Type B pancreatic cell (in vitro differentiated cells): ENCODE data around the gene SSTR4. TPM values are rescaled to one million over a fixed set of nuclear protein-coding genes. Genes with fewer than 3 reads are reported as not detected.

Source experiments
- DNase-seq: peaks from one replicate; pipeline ENCODE4 v3.0.0; 2021; ENCODE audit warnings: mixed read lengths; ENCODE audit not compliant: unreplicated experiment; ENCODE audit errors: extremely low spot score
- H3K27ac Mint-ChIP-seq: 2 replicates; pipeline ENCODE4 v1.8.0; 2021; ENCODE audit warnings: mild to moderate bottlenecking, mixed read lengths
- H3K27me3 Mint-ChIP-seq: 2 replicates; pipeline ENCODE4 v1.8.0; 2021; ENCODE audit warnings: mixed read lengths
- H3K36me3 Mint-ChIP-seq: 2 replicates; pipeline ENCODE4 v1.8.0; 2021; ENCODE audit warnings: mixed read lengths
- H3K4me1 Mint-ChIP-seq: one replicate; pipeline ENCODE4 v1.8.0; 2021; ENCODE audit warnings: mixed read lengths; ENCODE audit not compliant: unreplicated experiment
- H3K4me3 Mint-ChIP-seq: 2 replicates; pipeline ENCODE4 v1.8.0; 2021; ENCODE audit warnings: mild to moderate bottlenecking, mixed read lengths
- H3K9me3 Mint-ChIP-seq: 2 replicates; pipeline ENCODE4 v1.8.0; 2021; ENCODE audit warnings: mixed read lengths
- total RNA-seq: library from RNA; stranded (reverse); gene quantifications from 2 replicates; pipeline ENCODE4 v1.2.1, GENCODE V29; 2021; ENCODE audit warnings: low replicate concordance
- TF ChIP-seq, protein P1 (sequence below): fragments of 200-600 bp; sonication (generic); conservative IDR thresholded peaks from 2 replicates; pipeline ENCODE4 v1.5.0; 2021; ENCODE audit warnings: antibody characterized with exemption, mild to moderate bottlenecking

SSTR4 gene
- total RNA-seq, 1 donor from 2014 or later, result not detected

DNA sequence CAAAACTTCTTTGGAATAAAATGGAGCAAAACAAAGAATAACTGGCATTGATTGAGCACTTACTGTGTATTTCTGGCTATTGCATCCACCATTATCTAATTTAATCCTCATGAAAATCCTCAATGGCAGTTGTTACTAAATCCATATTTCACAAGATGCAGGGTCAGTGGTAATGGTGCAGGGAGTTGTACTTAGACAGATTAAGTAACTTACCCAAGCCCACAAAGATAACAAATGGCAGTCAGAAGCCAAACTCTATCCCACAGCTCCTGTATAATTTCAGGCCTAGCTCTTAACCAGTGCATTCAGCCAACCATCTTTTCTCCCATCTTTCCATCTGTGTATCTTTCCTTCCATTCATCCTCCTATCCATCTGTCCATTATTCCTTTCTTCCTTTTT lies 29.3 kb upstream of the SSTR4 start:
- Mint-ChIP-seq H3K27me3 (peaks cover 12% of the 10 kb centered on the region), H3K4me3 (no peak overlapping the region), H3K4me1 (no peaks in the 10 kb centered on the region), H3K27ac (no peak overlapping the region), H3K36me3 (no peaks in the 10 kb centered on the region), H3K9me3 (no peaks in the 10 kb centered on the region)
- TF ChIP-seq, protein P1, sequence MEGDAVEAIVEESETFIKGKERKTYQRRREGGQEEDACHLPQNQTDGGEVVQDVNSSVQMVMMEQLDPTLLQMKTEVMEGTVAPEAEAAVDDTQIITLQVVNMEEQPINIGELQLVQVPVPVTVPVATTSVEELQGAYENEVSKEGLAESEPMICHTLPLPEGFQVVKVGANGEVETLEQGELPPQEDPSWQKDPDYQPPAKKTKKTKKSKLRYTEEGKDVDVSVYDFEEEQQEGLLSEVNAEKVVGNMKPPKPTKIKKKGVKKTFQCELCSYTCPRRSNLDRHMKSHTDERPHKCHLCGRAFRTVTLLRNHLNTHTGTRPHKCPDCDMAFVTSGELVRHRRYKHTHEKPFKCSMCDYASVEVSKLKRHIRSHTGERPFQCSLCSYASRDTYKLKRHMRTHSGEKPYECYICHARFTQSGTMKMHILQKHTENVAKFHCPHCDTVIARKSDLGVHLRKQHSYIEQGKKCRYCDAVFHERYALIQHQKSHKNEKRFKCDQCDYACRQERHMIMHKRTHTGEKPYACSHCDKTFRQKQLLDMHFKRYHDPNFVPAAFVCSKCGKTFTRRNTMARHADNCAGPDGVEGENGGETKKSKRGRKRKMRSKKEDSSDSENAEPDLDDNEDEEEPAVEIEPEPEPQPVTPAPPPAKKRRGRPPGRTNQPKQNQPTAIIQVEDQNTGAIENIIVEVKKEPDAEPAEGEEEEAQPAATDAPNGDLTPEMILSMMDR, result no peak
- DNase-seq, result no peak

DNA sequence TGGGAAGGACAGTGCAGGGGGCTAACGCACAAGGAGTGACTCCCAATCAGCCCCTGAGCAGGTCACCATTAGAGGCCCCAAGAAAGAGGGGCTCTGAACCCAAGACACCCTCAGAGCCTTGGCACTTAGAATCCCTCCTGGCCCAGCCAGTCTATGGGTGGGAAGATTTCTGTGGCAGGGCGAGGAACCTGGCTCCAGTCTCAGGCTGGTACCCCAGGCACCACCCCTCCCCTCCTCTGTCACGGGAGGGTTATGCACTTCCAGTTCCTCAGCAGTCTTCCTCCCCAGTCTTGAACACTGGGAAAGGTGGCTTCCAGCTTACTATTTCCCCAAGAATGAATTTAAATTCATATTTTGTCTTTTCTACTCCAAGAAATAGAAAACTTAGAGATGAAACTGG lies 27.6 kb upstream of the SSTR4 start:
- H3K9me3 Mint-ChIP-seq, result no peaks in the 10 kb centered on the region
- DNase-seq, result no peak
- H3K4me3 Mint-ChIP-seq, result no peak overlapping the region
- H3K4me1 Mint-ChIP-seq, result no peaks in the 10 kb centered on the region
- H3K27ac Mint-ChIP-seq, result no peak overlapping the region
- H3K36me3 Mint-ChIP-seq, result no peaks in the 10 kb centered on the region
- peaks cover 9% of the 10 kb centered on the region for H3K27me3 Mint-ChIP-seq
- TF ChIP-seq, protein P1, result no peak

DNA sequence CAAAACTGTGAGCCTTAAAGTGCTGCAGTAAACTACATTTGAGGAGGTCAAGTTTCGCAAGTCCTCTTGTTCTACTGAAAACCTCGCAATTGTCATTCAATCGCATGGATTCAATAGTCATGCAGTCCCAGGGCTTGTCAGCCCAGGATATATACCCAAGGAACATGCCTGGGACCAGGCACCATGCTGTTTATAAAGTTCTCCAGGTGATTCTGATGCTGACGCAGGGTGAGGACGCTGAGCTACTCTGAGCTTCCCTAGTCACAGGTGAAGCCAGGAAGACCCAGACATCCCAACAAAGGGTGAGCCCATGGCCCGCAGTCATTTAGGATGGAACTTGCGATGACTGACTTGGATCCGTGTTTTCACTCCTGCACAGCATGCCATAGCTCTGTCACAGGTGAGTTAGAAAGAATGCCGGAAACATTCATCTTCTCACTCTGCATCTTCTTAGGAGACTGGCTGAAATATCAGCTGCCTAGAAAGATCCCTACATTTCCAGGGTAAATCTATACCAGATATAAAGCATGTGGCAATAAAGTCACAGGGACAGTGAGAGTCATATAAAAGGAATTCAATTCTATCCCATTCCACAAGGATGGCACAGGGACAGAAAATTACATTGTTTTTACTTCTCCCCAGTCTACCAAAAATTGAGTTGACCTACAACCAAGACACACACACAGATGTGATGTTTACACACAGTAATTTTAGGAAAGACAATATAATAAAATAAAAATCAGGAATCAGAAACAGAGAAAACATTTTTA lies 27.0 kb upstream of the SSTR4 start:
- no peak for DNase-seq
- TF ChIP-seq, protein P1, result no peak
- Mint-ChIP-seq H3K27ac (no peak overlapping the region), H3K36me3 (no peaks in the 10 kb centered on the region), H3K27me3 (peaks cover 9% of the 10 kb centered on the region), H3K4me3 (no peak overlapping the region), H3K4me1 (no peaks in the 10 kb centered on the region), H3K9me3 (no peaks in the 10 kb centered on the region)

DNA sequence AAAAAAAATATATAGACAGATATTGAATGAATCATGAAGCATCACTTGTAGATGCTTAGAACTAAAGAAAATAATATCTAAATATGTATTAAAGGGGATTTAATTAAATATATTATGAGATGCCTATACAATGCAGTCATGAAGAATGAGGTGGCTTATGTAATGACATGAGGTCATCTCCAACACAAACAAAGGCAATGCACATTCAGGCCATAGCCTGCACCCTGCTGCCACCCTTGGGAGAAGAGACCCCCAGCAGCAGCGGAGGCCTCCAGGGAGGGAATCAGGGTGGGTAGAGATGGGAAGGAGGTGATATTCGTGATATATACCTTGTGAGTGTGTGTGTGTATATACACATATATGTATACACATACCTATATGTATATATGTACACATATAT lies 26.4 kb upstream of the SSTR4 start:
- Mint-ChIP-seq H3K36me3 (no peaks in the 10 kb centered on the region), H3K4me3 (no peak overlapping the region), H3K9me3 (no peaks in the 10 kb centered on the region), H3K4me1 (no peaks in the 10 kb centered on the region), H3K27ac (no peak overlapping the region), H3K27me3 (peaks cover 9% of the 10 kb centered on the region)
- TF ChIP-seq, protein P1, result no peak
- no peak for DNase-seq

DNA sequence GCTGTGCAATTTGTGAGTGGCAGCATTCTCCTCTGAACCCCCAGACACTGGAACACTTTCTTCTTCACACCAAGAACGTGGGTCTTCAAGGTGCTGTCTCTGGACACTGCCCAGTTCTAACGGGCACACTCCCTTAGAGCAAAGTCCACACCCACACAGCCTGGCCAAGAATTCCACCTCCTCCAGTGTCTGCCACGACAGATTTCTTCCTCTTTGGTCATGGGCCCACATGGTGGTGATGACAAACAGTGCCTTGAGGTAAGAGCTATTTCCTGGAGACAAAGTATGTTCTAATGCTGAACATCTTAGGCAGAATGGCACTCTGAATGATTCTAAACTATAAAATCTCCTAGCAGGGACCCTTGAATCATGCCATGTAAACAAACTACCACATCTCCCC lies 25.5 kb upstream of the SSTR4 start:
- no peak for DNase-seq
- H3K9me3 Mint-ChIP-seq, result no peaks in the 10 kb centered on the region
- no peak overlapping the region for H3K4me3 Mint-ChIP-seq
- TF ChIP-seq, protein P1, result no peak
- no peaks in the 10 kb centered on the region for H3K4me1 Mint-ChIP-seq
- H3K27me3 Mint-ChIP-seq, result peaks cover 7% of the 10 kb centered on the region
- no peaks in the 10 kb centered on the region for H3K36me3 Mint-ChIP-seq
- H3K27ac Mint-ChIP-seq, result no peak overlapping the region
